K562 (cell line): ENCODE measurements around the gene ORC3. TPM values are rescaled to one million over a fixed set of nuclear protein-coding genes. Genes with fewer than 3 reads are reported as not detected.

Source experiments
- ATAC-seq: fragments of 200-7000 bp; cut with Tn5 transposase; 3 replicates; pipeline ENCODE4 v1.9.1; 2020; ENCODE audit warnings: moderate library complexity
- BruUV-seq: library from RNA; stranded (reverse); fragments of 400-500 nt; replicated peaks from 2 replicates; lab custom pipeline; 2021; lab: Mats Ljungman, UMichigan
- CTCF ChIA-PET: fragments of 300-600 bp; formaldehyde crosslinking; extraction: SDS; loops from one replicate; lab custom pipeline; 2021; ENCODE audit warnings: low intra/inter-chr PET ratio; lab: Yijun Ruan, JAX
- POLR2A ChIA-PET: fragments of 300-600, 350-650 bp; sonication (Branson Sonifier 250); formaldehyde crosslinking; extraction: SDS; loops from one replicate; lab custom pipeline; 2021; ENCODE audit warnings: antibody characterized with exemption, inconsistent platforms; lab: Yijun Ruan, JAX
- DNase-seq, 4 experiments: peaks; one replicate each; pipeline versions ENCODE4 v3.0.0 to v3.0.0-alpha.2; 2011 to 2018; ENCODE audit warnings: low spot score in 3 of 4, mixed read lengths in 3 of 4; ENCODE audit errors: extremely low read depth in 1 of 4
- FAIRE-seq: peaks from 2 replicates; lab custom pipeline; 2011; peaks lifted over from hg19 to GRCh38; lab: Jason Lieb, UNC
- H2AFZ ChIP-seq: 2 replicates; pipeline ENCODE4 v1.6.0; 2011; ENCODE audit warnings: low read depth, low read length, control low read depth, inconsistent platforms
- H3K27ac ChIP-seq: fragments of 200-600 bp; 3 replicates; pipeline ENCODE4 v1.8.0; 2011; ENCODE audit warnings: low read depth, mild to moderate bottlenecking, control low read depth, inconsistent platforms, low read length, moderate library complexity, mixed read lengths; ENCODE audit errors: extremely low read depth
- H3K27me3 ChIP-seq, 2 experiments: fragments of 300-600 bp in 1 of 2; 2 replicates in 1 of 2; 3 replicates in 1 of 2; pipeline versions ENCODE4 v1.6.0 to v1.8.0; 2011; ENCODE audit warnings: inconsistent platforms in 2 of 2, low read length in 2 of 2, mild to moderate bottlenecking in 1 of 2, mixed read lengths in 1 of 2, moderate library complexity in 1 of 2; ENCODE audit not compliant: control insufficient read depth in 2 of 2, insufficient read depth in 2 of 2
- H3K36me3 ChIP-seq: fragments of 300-600 bp; 3 replicates; pipeline ENCODE4 v1.8.0; 2011; ENCODE audit warnings: mild to moderate bottlenecking, low read length, inconsistent platforms; ENCODE audit not compliant: control insufficient read depth, insufficient read depth
- H3K4me1 ChIP-seq, 2 experiments: fragments of 200-600 bp in 1 of 2; replicated peaks in 1 of 2; 2 replicates in 1 of 2; 3 replicates in 1 of 2; pipeline versions ENCODE4 v1.5.1 to v1.8.0; 2011; ENCODE audit warnings: inconsistent platforms in 2 of 2, low read length in 2 of 2, mild to moderate bottlenecking in 1 of 2, mixed read lengths in 1 of 2, moderate library complexity in 1 of 2; ENCODE audit not compliant: control insufficient read depth in 2 of 2, insufficient read depth in 2 of 2
- H3K4me2 ChIP-seq: 2 replicates; pipeline ENCODE4 v1.6.1; 2011; ENCODE audit warnings: low read length, control low read depth, inconsistent platforms, mixed read lengths; ENCODE audit not compliant: insufficient read depth
- H3K4me3 ChIP-seq: fragments of 200-600 bp; sonication (generic), shearing (Covaris generic); 2 replicates; pipeline ENCODE4 v1.5.1; 2016; ENCODE audit warnings: control low read depth, inconsistent platforms
- H3K79me2 ChIP-seq: fragments of 200-600 bp; 3 replicates; pipeline ENCODE4 v1.8.0; 2011; ENCODE audit warnings: low read length, inconsistent platforms; ENCODE audit not compliant: control insufficient read depth, insufficient read depth
- H3K9ac ChIP-seq, 2 experiments: 2 replicates each; pipeline versions ENCODE4 v1.6.0 to v1.6.1; 2011; ENCODE audit warnings: low read depth in 2 of 2, low read length in 2 of 2, control low read depth in 1 of 2, inconsistent platforms in 1 of 2, mild to moderate bottlenecking in 1 of 2, mixed read lengths in 1 of 2; ENCODE audit not compliant: insufficient read depth in 1 of 2
- H3K9me1 ChIP-seq: one replicate; pipeline ENCODE4 v1.6.0; 2011; ENCODE audit warnings: inconsistent platforms, mild to moderate bottlenecking, low read length, moderate library complexity; ENCODE audit not compliant: control insufficient read depth, insufficient read depth
- H3K9me3 ChIP-seq: replicated peaks from 2 replicates; pipeline ENCODE4 v1.5.1; 2011; ENCODE audit warnings: low read depth, low read length, inconsistent platforms; ENCODE audit not compliant: control insufficient read depth, insufficient read depth
- H4K20me1 ChIP-seq: replicated peaks from 2 replicates; pipeline ENCODE4 v1.6.1; 2011; ENCODE audit warnings: low read length, inconsistent platforms, mixed read lengths; ENCODE audit not compliant: control insufficient read depth, insufficient read depth
- CBX3 ChIP-seq, 2 experiments: IDR thresholded peaks; 1 replicate in 1 of 2; 2 replicates in 1 of 2; pipeline ENCODE4 v1.6.1; 2012; ENCODE audit warnings: inconsistent platforms in 2 of 2, low read length in 2 of 2, borderline replicate concordance in 1 of 2, control low read depth in 1 of 2
- ELF2 ChIP-seq: fragments of 250-450 bp; sonication (Bioruptor Pico); IDR thresholded peaks from 2 replicates; pipeline ENCODE4 v1.5.0; 2021; ENCODE audit warnings: mild to moderate bottlenecking
- PHF21A ChIP-seq: fragments of 450-650 bp; IDR thresholded peaks from 2 replicates; pipeline ENCODE4 v1.6.1; 2017; ENCODE audit warnings: low read depth, borderline replicate concordance
- ZNF644 ChIP-seq: fragments of 200-800 bp; sonication (Bioruptor generic); IDR thresholded peaks from 2 replicates; pipeline ENCODE4 v1.6.1; 2016; ENCODE audit warnings: low read depth, missing genetic modification characterization, missing compliant biosample characterization
- WGBS: fragments of 100-300 bp; shearing (Covaris generic); methylation state at CpG from one replicate; pipeline ENCODE4 v1.1.6; 2016; ENCODE audit warnings: low coverage, mixed read lengths; ENCODE audit not compliant: insufficient coverage; ENCODE audit errors: missing lambda C conversion rate; 5-methylcytosine and 5-hydroxymethylcytosine counted together
- in situ Hi-C: fragments of 300-500 bp; cut with MboI; formaldehyde crosslinking; loops from 4 replicates; pipeline ENCODE4 v1.15.0; 2018; ENCODE audit warnings: inconsistent platforms, mixed read lengths
- intact Hi-C: fragments of 100-400 bp; cut with micrococcal nuclease; formaldehyde crosslinking; loops from 2 replicates; pipeline ENCODE4 v1.14.2; 2022
- polyA plus RNA-seq, 8 experiments: library from polyadenylated mRNA; depleted of rRNA in 4 of 8; stranded (reverse) in 5 of 8; unstranded in 3 of 8; fragments of >200 nt; fragmentation: Nextera tagmentation in 2 of 8; fragmentation: Illumina TruSeq in 1 of 8; extraction: Ambion mirVana in 2 of 8; extraction: Trizol in 1 of 8; gene quantifications; 2 replicates each; pipeline versions ENCODE4 v1.2.1 to v1.2.3, GENCODE V29; 2011 to 2014; ENCODE audit warnings: inconsistent platforms in 1 of 8, missing spikeins in 1 of 8
- total RNA-seq, 7 experiments: library from RNA; depleted of rRNA in 6 of 7; stranded (reverse); fragments of >200 nt in 6 of 7; fragmentation: Illumina TruSeq in 2 of 7; extraction: Trizol in 2 of 7; gene quantifications; 2 replicates each; pipeline versions ENCODE4 v1.2.1 to v1.2.3, GENCODE V29; 2011 to 2021; ENCODE audit warnings: low replicate concordance in 1 of 7
- TF ChIP-seq, protein P1 (sequence below): IDR thresholded peaks from 3 replicates; pipeline ENCODE4 v1.6.1; 2011; ENCODE audit warnings: borderline replicate concordance, mild to moderate bottlenecking, moderate library complexity; ENCODE audit not compliant: insufficient read length; ENCODE audit errors: extremely low read depth
- TF ChIP-seq, protein P2 (sequence below): fragments of 250-450 bp; sonication (Bioruptor Pico); IDR thresholded peaks from 2 replicates; pipeline ENCODE4 v1.5.0; 2021; ENCODE audit warnings: mild to moderate bottlenecking, moderate library complexity

The ORC3 gene
- total and polyA plus RNA-seq, 9 of the 15 experiments (the other 6 are each of a cell fraction or from before 2014, with no cell fraction given) = 28.8 to 159 (median 74.8) TPM

DNA sequence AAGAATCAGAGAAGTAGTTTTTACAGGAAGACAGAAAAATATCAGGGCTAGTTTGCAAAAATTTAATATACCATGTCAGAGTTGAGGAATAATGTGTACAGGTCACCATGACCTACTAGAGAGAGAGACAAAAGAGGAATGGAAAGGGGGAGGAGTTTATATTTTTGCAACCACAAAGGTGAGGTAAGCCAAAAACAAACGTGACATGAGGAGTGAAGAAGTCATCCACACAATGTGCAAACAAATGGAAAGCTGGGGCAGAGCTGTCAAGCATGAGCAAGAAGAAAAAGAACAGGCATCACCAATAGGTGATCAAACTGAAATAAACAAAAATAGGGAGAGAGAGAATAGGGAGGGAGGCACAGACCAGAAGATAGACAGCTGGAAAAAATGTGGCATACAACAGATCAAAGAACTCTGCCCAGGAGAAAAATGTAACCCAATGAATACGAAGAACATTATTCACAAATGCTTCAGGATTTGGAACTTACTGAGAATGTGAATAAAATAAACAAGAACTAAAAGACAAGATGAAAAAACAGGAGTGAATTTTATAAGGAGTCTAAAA is 15.6 kb upstream of the ORC3 start:
- peaks cover 39% of the 10 kb centered on the region; the same call in 2 of the 3 replicates for H3K36me3 ChIP-seq
- TF ChIP-seq, protein P1, sequence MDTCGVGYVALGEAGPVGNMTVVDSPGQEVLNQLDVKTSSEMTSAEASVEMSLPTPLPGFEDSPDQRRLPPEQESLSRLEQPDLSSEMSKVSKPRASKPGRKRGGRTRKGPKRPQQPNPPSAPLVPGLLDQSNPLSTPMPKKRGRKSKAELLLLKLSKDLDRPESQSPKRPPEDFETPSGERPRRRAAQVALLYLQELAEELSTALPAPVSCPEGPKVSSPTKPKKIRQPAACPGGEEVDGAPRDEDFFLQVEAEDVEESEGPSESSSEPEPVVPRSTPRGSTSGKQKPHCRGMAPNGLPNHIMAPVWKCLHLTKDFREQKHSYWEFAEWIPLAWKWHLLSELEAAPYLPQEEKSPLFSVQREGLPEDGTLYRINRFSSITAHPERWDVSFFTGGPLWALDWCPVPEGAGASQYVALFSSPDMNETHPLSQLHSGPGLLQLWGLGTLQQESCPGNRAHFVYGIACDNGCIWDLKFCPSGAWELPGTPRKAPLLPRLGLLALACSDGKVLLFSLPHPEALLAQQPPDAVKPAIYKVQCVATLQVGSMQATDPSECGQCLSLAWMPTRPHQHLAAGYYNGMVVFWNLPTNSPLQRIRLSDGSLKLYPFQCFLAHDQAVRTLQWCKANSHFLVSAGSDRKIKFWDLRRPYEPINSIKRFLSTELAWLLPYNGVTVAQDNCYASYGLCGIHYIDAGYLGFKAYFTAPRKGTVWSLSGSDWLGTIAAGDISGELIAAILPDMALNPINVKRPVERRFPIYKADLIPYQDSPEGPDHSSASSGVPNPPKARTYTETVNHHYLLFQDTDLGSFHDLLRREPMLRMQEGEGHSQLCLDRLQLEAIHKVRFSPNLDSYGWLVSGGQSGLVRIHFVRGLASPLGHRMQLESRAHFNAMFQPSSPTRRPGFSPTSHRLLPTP = no peak
- TF ChIP-seq PHF21A = no peak
- TF ChIP-seq ELF2 (CRISPR knock-in tag) = no peak
- TF ChIP-seq CBX3 (IDR thresholded peaks at IDR 0.05; ENCODE audit: borderline replicate concordance in 1 of 2, low read length in 2 of 2) = no peak
- TF ChIP-seq ZNF644 (tag) = no peak
- TF ChIP-seq, protein P2, sequence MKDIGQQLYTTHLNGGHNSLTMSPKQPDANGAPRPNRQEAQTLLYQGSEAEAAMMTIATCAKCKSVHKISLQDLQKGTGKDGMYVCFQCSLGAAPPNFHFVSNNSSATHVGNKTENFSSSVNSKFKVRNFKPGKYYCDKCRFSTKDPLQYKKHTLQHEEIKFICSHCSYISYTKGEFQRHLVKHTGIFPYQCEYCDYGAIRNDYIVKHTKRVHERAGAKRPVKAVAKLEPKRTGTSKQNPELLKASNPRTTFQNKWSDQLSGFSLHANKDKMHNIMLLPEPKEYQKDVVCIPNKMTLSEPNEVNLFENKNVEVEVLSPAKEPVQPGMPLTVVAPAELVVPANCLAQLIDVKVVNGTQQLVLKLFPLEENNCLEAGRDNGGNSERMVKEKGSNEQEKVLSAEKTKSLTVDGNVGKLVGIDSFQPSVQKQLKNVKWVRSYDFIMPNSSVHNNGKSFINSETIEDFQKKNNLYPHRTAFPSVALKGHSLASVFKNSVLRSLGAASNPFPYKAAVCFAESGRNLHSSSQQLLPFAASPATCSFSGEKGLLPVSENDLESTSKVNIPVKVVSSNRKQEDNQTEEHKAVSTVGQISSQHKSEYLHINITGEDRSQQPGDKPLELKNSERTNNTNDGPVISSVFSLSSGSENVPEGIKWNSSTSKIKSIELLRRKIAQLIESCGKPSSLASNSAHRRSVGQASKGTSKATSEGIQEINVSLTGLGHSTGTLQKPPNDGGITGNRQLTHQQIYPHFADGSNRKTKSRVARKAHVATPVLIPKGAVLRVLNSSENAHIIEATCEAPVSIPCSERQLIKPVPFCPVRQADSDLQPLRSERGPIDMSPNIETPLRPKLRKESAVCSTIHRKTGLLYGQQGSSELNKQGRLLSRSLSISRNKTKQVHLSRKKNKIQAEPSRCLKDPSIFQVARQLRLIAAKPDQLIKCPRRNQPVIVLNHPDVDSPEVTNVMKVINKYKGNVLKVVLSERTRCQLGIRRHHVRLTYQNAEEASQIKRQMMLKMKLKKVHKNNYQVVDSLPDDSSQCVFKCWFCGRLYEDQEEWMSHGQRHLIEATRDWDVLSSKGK (CRISPR knock-in tag) = no peak
- intact Hi-C loops = no loop called here

More for the DNA sequence above, 15.6 kb upstream of the ORC3 start:
- Histone ChIP-seq H3K27me3 (no peaks in the 10 kb centered on the region), H3K27ac (no peak overlapping the region), H3K4me2 (no peak overlapping the region), H3K4me3 (no peak overlapping the region), H3K9me1 (no peaks in the 10 kb centered on the region), H2AFZ (no peak overlapping the region), H3K9ac (no peak overlapping the region), H3K79me2 (peaks cover 88% of the 10 kb centered on the region), H3K9me3 (no peaks in the 10 kb centered on the region), H4K20me1 (no peaks in the 10 kb centered on the region; the same call in 1 of the 2 replicates), H3K4me1 (peaks cover 0 to 7% of the 10 kb centered on the region in 2 experiments; a peak in 3 of 5 replicates)
- peak in 1 of 4 experiments; percentile 5 for DNase-seq
- CTCF ChIA-PET = no interaction called here
- peak; percentile 57 for FAIRE-seq
- no TSS peak for BruUV-seq
- 44% methylated on average over 2 of the region's 2 CpGs for WGBS
- in situ Hi-C loops = no loop called here
- ATAC-seq = peak; percentile 43; the same call in 2 of the 3 replicates
- POLR2A ChIA-PET = interaction anchor here (1.0 kb wide), 1 partner anchor 31 kb away, joined by 3 read pairs; no protein-coding TSS in a partner anchor
